ENCODE results near the gene PIWIL4. TPM values are rescaled to one million over a fixed set of nuclear protein-coding genes. Genes with fewer than 3 reads are reported as not detected.
A peak's percentile ranks its signal among the peaks of the same experiment; 100 is the strongest.

Gene PIWIL4
- total RNA-seq, 2 donors from 2014 or later: 6.3 to 6.7 TPM

GRCh38 chr11:94544646-94545263 is 22.4 kb upstream of the PIWIL4 start:
- Histone ChIP-seq H3K36me3 (no peaks in the 10 kb centered on the region), H3K9me3 (no peaks in the 10 kb centered on the region), H3K27ac (peak overlapping the region; percentile 99), H3K4me1 (no peaks in the 10 kb centered on the region), H3K27me3 (no peaks in the 10 kb centered on the region), H3K9ac (ENCODE audit: low read depth in 2 of 2, low read length in 2 of 2) (peak overlapping the region; percentile 94 to 97), H3K4me3 (peak overlapping the region; percentile 61)
- intact Hi-C loops (cut with DNase I): no loop called here
- TF ChIP-seq CTCF (IDR thresholded peaks at IDR 0.05): no peak
- DNase-seq: peak; percentile 53

- H3K4me3 ChIP-seq: peak overlapping the region; percentile 61
- H3K27me3 ChIP-seq: no peaks in the 10 kb centered on the region
- TF ChIP-seq CTCF (IDR thresholded peaks at IDR 0.05): no peak
- DNase-seq: no peak
- H3K4me1 ChIP-seq: no peaks in the 10 kb centered on the region
- peak overlapping the region; percentile 94 to 97 for H3K9ac ChIP-seq (ENCODE audit: low read depth in 2 of 2, low read length in 2 of 2)
- no peaks in the 10 kb centered on the region for H3K9me3 ChIP-seq
- peak overlapping the region; percentile 99 for H3K27ac ChIP-seq
- intact Hi-C loops (cut with DNase I): no loop called here
- H3K36me3 ChIP-seq: no peaks in the 10 kb centered on the region
Measured at GRCh38 chr11:94545264-94546161, 21.7 kb upstream of the PIWIL4 start.

GRCh38 chr11:94546162-94546470 is 21.1 kb upstream of the PIWIL4 start:
- DNase-seq: no peak
- no peak overlapping the region for H3K27ac ChIP-seq
- H3K36me3 ChIP-seq: no peaks in the 10 kb centered on the region
- H3K9me3 ChIP-seq: no peaks in the 10 kb centered on the region
- H3K9ac ChIP-seq (ENCODE audit: low read depth in 2 of 2, low read length in 2 of 2): peak overlapping the region; percentile 15 to 97
- no peak for TF ChIP-seq CTCF (IDR thresholded peaks at IDR 0.05)
- intact Hi-C loops (cut with DNase I): no loop called here
- H3K27me3 ChIP-seq: no peaks in the 10 kb centered on the region
- H3K4me3 ChIP-seq: peak overlapping the region; percentile 61
- H3K4me1 ChIP-seq: no peaks in the 10 kb centered on the region

GRCh38 chr11:94546886-94547285 is 20.3 kb upstream of the PIWIL4 start:
- Histone ChIP-seq H3K9ac (ENCODE audit: low read depth in 2 of 2, low read length in 2 of 2) (peak overlapping the region in 1 of 2 donors; percentile 97), H3K9me3 (no peaks in the 10 kb centered on the region), H3K27me3 (no peaks in the 10 kb centered on the region), H3K27ac (no peak overlapping the region), H3K4me3 (peak overlapping the region; percentile 61), H3K36me3 (no peaks in the 10 kb centered on the region), H3K4me1 (no peaks in the 10 kb centered on the region)
- no peak for TF ChIP-seq CTCF (IDR thresholded peaks at IDR 0.05)
- intact Hi-C loops (cut with DNase I): no loop called here
- peak; percentile 68 for DNase-seq

GRCh38 chr11:94549146-94549545 is 18.0 kb upstream of the PIWIL4 start:
- Histone ChIP-seq H3K4me1 (no peaks in the 10 kb centered on the region), H3K4me3 (no peak overlapping the region), H3K9ac (ENCODE audit: low read depth in 2 of 2, low read length in 2 of 2) (peak overlapping the region in 1 of 2 donors; percentile 66), H3K27ac (no peak overlapping the region), H3K36me3 (no peaks in the 10 kb centered on the region), H3K9me3 (no peaks in the 10 kb centered on the region), H3K27me3 (no peaks in the 10 kb centered on the region)
- no peak for TF ChIP-seq CTCF (IDR thresholded peaks at IDR 0.05)
- DNase-seq: no peak
- intact Hi-C loops (cut with DNase I): no loop called here

All from colonic mucosa (tissue), 4 donors.